ENCODE results near the gene TTC39A. TPM values are rescaled to one million over a fixed set of nuclear protein-coding genes. Genes with fewer than 3 reads are reported as not detected.
A peak's percentile ranks its signal among the peaks of the same experiment; 100 is the strongest.

Gene TTC39A
- total and polyA plus RNA-seq, 3 experiments from 2014 or later: 0.28 TPM; not detected in 2

DNA sequence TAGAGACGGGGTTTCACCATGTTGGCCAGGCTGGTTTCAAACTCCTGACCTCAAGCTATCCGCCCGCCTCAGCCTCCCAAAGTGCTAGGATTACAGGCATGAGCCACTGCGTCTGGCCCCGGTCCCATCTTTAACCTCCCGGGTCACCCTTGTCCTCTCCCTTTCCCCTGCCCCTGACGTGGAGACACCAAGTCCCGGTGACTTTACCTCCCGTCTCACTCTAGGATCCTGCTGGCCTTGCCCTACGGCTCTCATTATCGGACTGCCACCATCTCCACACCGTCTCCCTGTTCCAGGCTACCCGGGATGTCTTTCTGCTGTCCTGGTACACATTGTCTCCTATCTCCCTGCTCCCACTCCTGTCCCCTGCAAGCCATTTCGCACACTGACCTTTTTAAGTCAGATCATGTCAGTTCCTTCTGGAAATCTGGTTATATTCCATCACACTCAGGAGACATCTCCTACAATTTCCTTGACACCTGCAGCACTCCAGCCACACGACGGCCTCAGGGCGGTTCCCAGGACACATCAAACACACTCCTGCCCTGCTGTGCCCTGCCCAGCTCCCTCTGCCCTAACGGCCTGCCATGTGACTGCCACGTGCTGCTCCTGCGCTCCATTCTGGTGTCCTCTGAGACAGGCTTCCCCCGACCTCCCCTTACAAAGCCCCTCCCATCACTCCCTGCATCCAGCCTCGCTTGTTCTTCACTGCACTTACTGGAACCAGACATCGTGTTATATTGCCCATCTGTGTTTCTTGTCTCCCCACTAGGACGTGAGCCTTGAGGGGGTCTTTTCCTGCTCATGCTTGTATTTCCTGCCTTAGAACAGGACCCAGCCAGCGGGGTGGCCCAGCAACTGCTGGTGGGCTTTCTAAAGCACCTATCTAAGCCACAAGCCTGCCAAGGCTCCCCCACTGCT is 32.7 kb downstream of the TTC39A start:
- peaks cover 0 to 7% of the 10 kb centered on the region in 2 donors for H3K27me3 Mint-ChIP-seq
- ChIA-PET POLR2A (no interaction called here), CTCF (interaction anchor here (0.9 to 2.4 kb wide), 10 partner anchors 8 to 464 kb away, joined by 3 to 14 read pairs (median 6); no protein-coding TSS in a partner anchor)
- Histone ChIP-seq H3K4me1 (ENCODE audit: insufficient read depth, low read length) (no peaks in the 10 kb centered on the region), H3K27me3 (ENCODE audit: insufficient read depth, low read length, poor library complexity, severe bottlenecking) (no peaks in the 10 kb centered on the region), H3K9me3 (ENCODE audit: low read length) (no peaks in the 10 kb centered on the region), H3K4me3 (ENCODE audit: low read length) (no peak overlapping the region), H3K36me3 (ENCODE audit: insufficient read depth, low read length) (no peaks in the 10 kb centered on the region), H3K27ac (ENCODE audit: low read depth, low read length) (no peak overlapping the region)
- no peaks in the 10 kb centered on the region for H3K9me3 Mint-ChIP-seq
- H3K4me3 Mint-ChIP-seq: peak overlapping the region; percentile 13 to 74 (median 63)
- peak overlapping the region in 2 of 8 donors; percentile 79 to 81 for H3K27ac Mint-ChIP-seq
- H3K36me3 Mint-ChIP-seq: no peaks in the 10 kb centered on the region
- H3K4me1 Mint-ChIP-seq: peaks cover 11 to 17% (median 16%) of the 10 kb centered on the region in 3 donors
- no peak for DNase-seq

DNA sequence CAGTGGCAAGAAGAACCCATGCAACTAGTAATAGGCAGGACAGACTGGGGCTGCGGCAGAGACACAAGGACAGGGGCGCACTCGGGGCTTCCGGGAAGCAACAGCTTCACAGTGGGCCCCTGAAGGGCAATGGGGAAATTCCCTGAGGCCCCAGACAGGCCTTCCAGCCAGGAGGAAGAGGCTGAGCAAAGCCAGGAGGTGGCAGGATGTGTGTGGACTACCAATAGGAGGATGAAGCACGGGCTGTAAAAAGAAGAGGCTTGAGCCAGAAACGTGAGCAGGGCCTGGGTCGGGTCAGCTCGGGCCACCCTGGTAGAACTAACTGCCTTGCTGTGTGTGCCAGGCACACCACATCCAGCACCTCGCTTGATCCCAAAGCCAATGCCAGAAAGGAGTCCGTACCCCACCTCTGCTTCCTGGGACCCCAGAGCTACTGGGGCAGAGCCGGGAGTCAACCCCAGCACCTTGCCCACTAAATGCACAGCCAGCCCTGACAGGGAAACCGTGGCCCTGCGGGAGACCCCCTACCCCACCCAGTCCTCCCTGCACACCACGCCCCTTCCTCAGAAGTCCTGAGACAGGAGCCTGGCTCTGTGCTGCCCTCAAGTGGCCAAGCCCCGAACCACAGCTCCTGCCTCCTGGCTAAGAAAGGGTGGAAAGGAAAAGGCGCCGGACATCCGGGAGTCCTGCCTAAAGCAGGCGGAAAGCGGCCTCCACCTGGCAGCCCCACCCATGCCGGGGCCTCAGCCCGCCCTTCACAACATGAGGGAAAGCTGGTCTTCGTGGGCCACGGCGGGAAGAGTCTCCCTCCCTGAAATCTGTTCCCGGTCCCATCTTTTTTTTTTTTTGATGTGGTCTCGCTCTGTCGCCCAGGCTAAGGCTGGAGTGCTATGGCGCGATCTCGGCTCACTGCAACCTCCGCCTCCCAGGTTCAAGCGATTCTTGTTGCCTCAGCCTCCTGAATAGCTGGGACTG is 33.7 kb downstream of the TTC39A start:
- H3K27me3 ChIP-seq (ENCODE audit: insufficient read depth, low read length, poor library complexity, severe bottlenecking): no peaks in the 10 kb centered on the region
- H3K9me3 ChIP-seq (ENCODE audit: low read length): no peaks in the 10 kb centered on the region
- peak; percentile 38 to 71 (median 54) for DNase-seq
- Mint-ChIP-seq H3K27me3 (peaks cover 0 to 7% of the 10 kb centered on the region in 2 donors), H3K9me3 (no peaks in the 10 kb centered on the region), H3K27ac (peak overlapping the region in 3 of 8 donors; percentile 35 to 63 (median 54)), H3K4me1 (peaks cover 11 to 17% (median 16%) of the 10 kb centered on the region in 3 donors), H3K36me3 (no peaks in the 10 kb centered on the region), H3K4me3 (peak overlapping the region in 6 of 7 donors; percentile 44 to 74 (median 66))
- peak overlapping the region; percentile 6 for H3K4me3 ChIP-seq (ENCODE audit: low read length)
- ChIA-PET CTCF (interaction anchor here (0.9 to 2.4 kb wide), 11 partner anchors 9 to 465 kb away, joined by 3 to 14 read pairs (median 6); no protein-coding TSS in a partner anchor), POLR2A (no interaction called here)
- H3K4me1 ChIP-seq (ENCODE audit: insufficient read depth, low read length): no peaks in the 10 kb centered on the region
- H3K27ac ChIP-seq (ENCODE audit: low read depth, low read length): no peak overlapping the region
- H3K36me3 ChIP-seq (ENCODE audit: insufficient read depth, low read length): no peaks in the 10 kb centered on the region

DNA sequence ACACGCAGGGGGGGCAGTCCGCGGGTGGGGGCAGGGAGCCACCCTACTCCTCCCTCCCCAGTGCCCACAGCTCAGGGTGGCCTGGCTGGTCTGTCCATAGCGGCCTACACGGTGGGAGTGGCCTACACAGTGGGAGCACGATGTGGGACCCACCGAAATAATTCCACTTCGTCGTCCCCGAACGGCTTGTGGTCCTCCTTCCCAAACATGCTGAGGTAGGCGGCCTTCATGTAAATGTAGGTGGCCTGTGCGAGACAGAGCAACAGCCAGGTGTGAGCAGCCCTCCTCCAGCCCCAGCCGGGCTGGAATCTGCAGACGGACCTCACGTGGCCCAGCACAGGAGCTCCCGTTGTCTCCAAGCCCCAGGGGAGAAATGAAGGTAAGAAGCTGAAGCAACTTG is 34.4 kb downstream of the TTC39A start:
- Mint-ChIP-seq H3K27me3 (peaks cover 0 to 7% of the 10 kb centered on the region in 2 donors), H3K4me1 (peaks cover 11 to 17% (median 16%) of the 10 kb centered on the region in 3 donors), H3K4me3 (peak overlapping the region in 1 of 7 donors; percentile 74), H3K36me3 (no peaks in the 10 kb centered on the region), H3K9me3 (no peaks in the 10 kb centered on the region), H3K27ac (peak overlapping the region in 2 of 8 donors; percentile 35 to 54)
- Histone ChIP-seq H3K27me3 (ENCODE audit: insufficient read depth, low read length, poor library complexity, severe bottlenecking) (no peaks in the 10 kb centered on the region), H3K4me1 (ENCODE audit: insufficient read depth, low read length) (no peaks in the 10 kb centered on the region), H3K36me3 (ENCODE audit: insufficient read depth, low read length) (no peaks in the 10 kb centered on the region), H3K4me3 (ENCODE audit: low read length) (no peak overlapping the region), H3K9me3 (ENCODE audit: low read length) (no peaks in the 10 kb centered on the region), H3K27ac (ENCODE audit: low read depth, low read length) (no peak overlapping the region)
- CTCF ChIA-PET: interaction anchor here (1.1 to 2.4 kb wide), 8 partner anchors 8 to 220 kb away, joined by 3 to 14 read pairs (median 6); no protein-coding TSS in a partner anchor
- no peak for DNase-seq
- POLR2A ChIA-PET: no interaction called here

DNA sequence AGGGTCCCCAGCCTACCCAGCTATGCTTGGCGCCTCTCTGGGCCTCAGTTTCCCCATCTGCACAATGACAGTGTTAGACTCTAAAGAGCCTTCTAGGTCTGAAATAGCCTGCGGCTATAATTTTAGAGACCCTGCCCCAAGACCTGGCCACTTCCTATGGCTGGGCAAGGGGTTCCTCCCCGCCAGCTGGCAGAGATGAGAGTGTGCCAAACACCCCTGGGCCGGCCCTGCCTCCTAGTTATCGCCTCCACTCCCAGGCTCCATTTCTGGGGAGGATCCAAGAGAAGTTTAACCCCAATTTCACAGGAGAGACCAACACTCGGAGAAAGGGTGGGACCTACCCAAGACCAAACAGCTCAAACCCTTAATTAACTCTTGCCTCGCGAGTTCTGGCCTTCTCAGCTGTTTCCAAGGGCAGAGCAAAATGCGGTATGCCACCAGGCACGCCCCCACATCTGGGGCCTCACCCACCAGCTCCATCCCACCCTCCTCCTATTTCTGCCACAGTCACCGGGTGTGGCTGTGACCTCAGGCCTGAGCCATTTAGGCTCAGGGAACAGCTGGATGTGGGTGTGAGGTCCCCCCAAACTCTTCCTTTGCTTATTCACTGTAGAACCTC is 35.7 kb downstream of the TTC39A start:
- no peaks in the 10 kb centered on the region for H3K4me1 ChIP-seq (ENCODE audit: insufficient read depth, low read length)
- ChIA-PET CTCF (no interaction called here), POLR2A (no interaction called here)
- no peaks in the 10 kb centered on the region for H3K36me3 ChIP-seq (ENCODE audit: insufficient read depth, low read length)
- Mint-ChIP-seq H3K4me1 (peaks cover 11 to 17% (median 16%) of the 10 kb centered on the region in 3 donors), H3K36me3 (no peaks in the 10 kb centered on the region), H3K9me3 (no peaks in the 10 kb centered on the region), H3K4me3 (no peak overlapping the region), H3K27me3 (peaks cover 0 to 7% of the 10 kb centered on the region in 2 donors), H3K27ac (peak overlapping the region in 2 of 8 donors; percentile 28 to 92)
- no peak for DNase-seq
- H3K27me3 ChIP-seq (ENCODE audit: insufficient read depth, low read length, poor library complexity, severe bottlenecking): no peaks in the 10 kb centered on the region
- H3K4me3 ChIP-seq (ENCODE audit: low read length): no peak overlapping the region
- H3K9me3 ChIP-seq (ENCODE audit: low read length): no peaks in the 10 kb centered on the region
- no peak overlapping the region for H3K27ac ChIP-seq (ENCODE audit: low read depth, low read length)

DNA sequence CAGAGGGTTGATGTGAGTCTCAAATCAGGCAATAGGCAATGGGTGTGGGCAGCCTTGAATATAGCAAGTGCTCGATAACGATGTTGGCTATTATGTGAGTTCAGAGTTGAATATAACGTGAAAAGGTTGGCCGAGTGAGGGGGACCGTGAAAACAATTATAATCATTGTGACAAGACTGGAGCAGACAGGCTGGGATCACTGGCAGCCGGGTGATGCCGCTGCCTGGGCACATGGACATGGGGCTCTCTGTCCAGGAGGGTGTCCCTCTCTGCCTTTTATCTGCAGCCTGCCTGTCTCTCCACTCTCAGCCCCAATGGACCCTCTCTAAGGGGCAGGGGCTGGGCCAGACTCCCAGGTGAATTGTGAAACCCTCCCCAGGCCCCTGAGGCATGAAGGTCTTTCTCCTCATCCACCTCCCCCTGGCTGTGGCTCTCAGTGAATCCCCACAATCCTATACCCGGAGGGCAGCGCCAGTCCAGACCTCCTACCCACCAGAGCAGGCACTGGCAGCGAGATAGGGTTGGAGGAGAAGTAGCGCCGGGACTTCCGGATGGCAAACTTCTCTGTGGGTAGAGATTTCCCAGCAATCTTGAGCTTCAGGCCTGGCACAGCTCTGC is 36.4 kb downstream of the TTC39A start:
- no peaks in the 10 kb centered on the region for H3K36me3 ChIP-seq (ENCODE audit: insufficient read depth, low read length)
- Mint-ChIP-seq H3K27me3 (peaks cover 0 to 7% of the 10 kb centered on the region in 2 donors), H3K4me3 (no peak overlapping the region), H3K9me3 (no peaks in the 10 kb centered on the region), H3K4me1 (peaks cover 11 to 17% (median 16%) of the 10 kb centered on the region in 3 donors), H3K36me3 (peaks cover 0 to 2% (median 0%) of the 10 kb centered on the region in 3 donors), H3K27ac (peak overlapping the region in 1 of 8 donors; percentile 33)
- no peak for DNase-seq
- POLR2A ChIA-PET: no interaction called here
- CTCF ChIA-PET: no interaction called here
- H3K4me1 ChIP-seq (ENCODE audit: insufficient read depth, low read length): no peaks in the 10 kb centered on the region
- no peaks in the 10 kb centered on the region for H3K9me3 ChIP-seq (ENCODE audit: low read length)
- H3K4me3 ChIP-seq (ENCODE audit: low read length): no peak overlapping the region
- H3K27ac ChIP-seq (ENCODE audit: low read depth, low read length): no peak overlapping the region
- H3K27me3 ChIP-seq (ENCODE audit: insufficient read depth, low read length, poor library complexity, severe bottlenecking): no peaks in the 10 kb centered on the region

DNA sequence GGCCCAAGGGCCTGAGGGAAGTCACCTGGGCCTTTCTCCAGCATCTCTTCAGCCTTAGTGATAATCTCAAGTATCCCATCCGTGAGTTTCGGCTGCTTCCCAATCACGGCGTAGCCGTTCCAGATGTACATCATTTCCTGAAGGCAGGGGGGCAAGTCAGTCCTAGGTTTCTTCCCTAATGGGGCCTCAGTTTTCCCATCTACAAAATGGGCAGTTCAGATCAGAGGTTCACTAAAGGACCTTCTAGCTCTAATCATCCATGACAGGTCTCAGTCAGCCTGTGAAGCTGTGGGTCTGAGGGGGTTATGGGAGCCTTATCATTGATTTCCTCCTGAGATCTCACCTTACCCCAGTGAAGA is 39.9 kb downstream of the TTC39A start:
- peaks cover 0 to 5% (median 0%) of the 10 kb centered on the region in 3 donors for H3K36me3 Mint-ChIP-seq

DNA sequence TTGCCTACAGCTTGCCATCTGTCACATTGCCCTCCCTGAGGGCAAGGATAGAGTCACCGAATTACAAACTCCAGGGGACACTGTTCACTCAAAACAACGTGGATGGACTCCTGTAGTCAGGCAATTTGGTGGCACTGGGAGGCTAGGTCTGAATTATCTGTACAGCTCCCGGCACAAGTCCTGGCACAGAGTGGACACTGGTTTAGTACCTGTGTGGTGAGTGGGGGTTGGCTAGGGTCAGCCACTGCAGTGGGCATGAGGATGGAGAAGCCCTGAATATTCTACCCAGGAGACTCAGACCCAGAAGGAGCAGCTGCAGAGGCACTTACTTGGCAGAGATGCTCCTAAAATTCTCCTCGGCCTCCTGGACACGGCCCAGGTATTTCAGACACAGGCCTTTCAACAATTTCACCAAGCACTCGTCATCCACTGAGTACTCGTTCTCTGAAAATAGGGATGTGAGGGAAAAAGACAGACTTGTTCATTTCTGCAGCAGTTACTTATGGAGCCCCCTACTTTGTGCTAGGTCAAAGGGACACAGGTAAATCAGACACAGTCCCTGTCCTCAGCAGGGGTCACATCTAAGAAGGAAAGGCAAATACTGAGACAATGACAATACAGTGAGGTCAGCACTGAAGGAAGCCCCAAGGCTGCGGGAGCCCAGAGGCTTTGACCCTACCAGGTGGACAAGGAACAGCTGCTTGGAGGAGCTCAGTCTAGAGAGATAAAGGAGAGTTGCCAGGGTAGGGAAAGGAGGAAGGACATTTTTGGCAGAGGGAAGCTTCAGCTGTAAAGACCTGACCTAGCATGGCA is 40.5 kb downstream of the TTC39A start:
- H3K4me3 Mint-ChIP-seq: no peak overlapping the region
- peak overlapping the region in 1 of 8 donors; percentile 5 for H3K27ac Mint-ChIP-seq
- peaks cover 0 to 6% (median 0%) of the 10 kb centered on the region in 3 donors for H3K36me3 Mint-ChIP-seq
- no peaks in the 10 kb centered on the region for H3K27me3 Mint-ChIP-seq
- ChIA-PET CTCF (no interaction called here), POLR2A (no interaction called here)
- Histone ChIP-seq H3K9me3 (ENCODE audit: low read length) (no peaks in the 10 kb centered on the region), H3K4me1 (ENCODE audit: insufficient read depth, low read length) (no peaks in the 10 kb centered on the region), H3K27ac (ENCODE audit: low read depth, low read length) (no peak overlapping the region), H3K27me3 (ENCODE audit: insufficient read depth, low read length, poor library complexity, severe bottlenecking) (no peaks in the 10 kb centered on the region), H3K36me3 (ENCODE audit: insufficient read depth, low read length) (no peaks in the 10 kb centered on the region), H3K4me3 (ENCODE audit: low read length) (no peak overlapping the region)
- no peaks in the 10 kb centered on the region for H3K9me3 Mint-ChIP-seq
- DNase-seq: no peak
- H3K4me1 Mint-ChIP-seq: peaks cover 1 to 5% (median 5%) of the 10 kb centered on the region in 3 donors

More for the DNA sequence above, 39.9 kb downstream of the TTC39A start:
- Histone ChIP-seq H3K4me1 (ENCODE audit: insufficient read depth, low read length) (no peaks in the 10 kb centered on the region), H3K4me3 (ENCODE audit: low read length) (no peak overlapping the region), H3K27ac (ENCODE audit: low read depth, low read length) (no peak overlapping the region), H3K36me3 (ENCODE audit: insufficient read depth, low read length) (no peaks in the 10 kb centered on the region), H3K9me3 (ENCODE audit: low read length) (no peaks in the 10 kb centered on the region), H3K27me3 (ENCODE audit: insufficient read depth, low read length, poor library complexity, severe bottlenecking) (no peaks in the 10 kb centered on the region)
- no peaks in the 10 kb centered on the region for H3K27me3 Mint-ChIP-seq
- H3K9me3 Mint-ChIP-seq: no peaks in the 10 kb centered on the region
- peaks cover 0 to 6% (median 4%) of the 10 kb centered on the region in 3 donors for H3K4me1 Mint-ChIP-seq
- no peak overlapping the region for H3K27ac Mint-ChIP-seq
- CTCF ChIA-PET: no interaction called here
- no peak overlapping the region for H3K4me3 Mint-ChIP-seq
- POLR2A ChIA-PET: no interaction called here
- no peak for DNase-seq

Measured in CD8-positive, alpha-beta memory T cell (primary cell).